GM12892 (cell line): Measurements from ENCODE around the gene SLCO1A2.

ENCODE experiments used
- POLR2A ChIP-seq: IDR thresholded peaks from 2 replicates; pipeline ENCODE4 v1.6.1; 2011; ENCODE audit warnings: low read depth, low read length, control low read depth
- POLR2AphosphoS5 ChIP-seq: IDR thresholded peaks from 2 replicates; pipeline ENCODE4 v1.6.1; 2011; ENCODE audit warnings: low read depth, low read length, control low read depth
- TAF1 ChIP-seq: IDR thresholded peaks from 2 replicates; pipeline ENCODE4 v1.6.1; 2011; ENCODE audit warnings: low read depth, mild to moderate bottlenecking, control low read depth, low read length, borderline replicate concordance

DNA sequence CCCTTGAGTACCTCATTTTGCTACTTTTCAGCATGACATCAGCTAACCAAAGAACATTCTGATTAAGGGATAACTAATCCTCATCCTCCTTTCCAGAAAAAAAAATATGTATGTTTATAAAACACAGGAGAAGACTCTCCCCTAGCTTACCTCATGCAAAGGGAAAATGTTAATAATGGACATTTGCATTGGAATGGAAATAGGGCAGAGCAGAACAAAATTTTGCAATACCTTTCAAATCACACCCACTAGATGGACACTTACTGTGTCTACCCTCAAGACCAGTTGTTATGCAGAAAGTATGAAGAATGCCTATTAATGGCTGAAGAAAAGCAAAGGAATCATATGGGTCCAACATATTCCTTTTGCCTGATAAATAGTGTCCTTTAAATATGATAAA is 8.9 kb upstream of the SLCO1A2 start:
- TF ChIP-seq POLR2A, result no peak
- TF ChIP-seq POLR2AphosphoS5, result no peak
- TF ChIP-seq TAF1, result no peak
